ENCODE measurements around the gene GADD45G. TPM values are rescaled to one million over a fixed set of nuclear protein-coding genes. Genes with fewer than 3 reads are reported as not detected.

Gene GADD45G
- total RNA-seq, 1 experiment from 2014 or later: 7.7 TPM

DNA sequence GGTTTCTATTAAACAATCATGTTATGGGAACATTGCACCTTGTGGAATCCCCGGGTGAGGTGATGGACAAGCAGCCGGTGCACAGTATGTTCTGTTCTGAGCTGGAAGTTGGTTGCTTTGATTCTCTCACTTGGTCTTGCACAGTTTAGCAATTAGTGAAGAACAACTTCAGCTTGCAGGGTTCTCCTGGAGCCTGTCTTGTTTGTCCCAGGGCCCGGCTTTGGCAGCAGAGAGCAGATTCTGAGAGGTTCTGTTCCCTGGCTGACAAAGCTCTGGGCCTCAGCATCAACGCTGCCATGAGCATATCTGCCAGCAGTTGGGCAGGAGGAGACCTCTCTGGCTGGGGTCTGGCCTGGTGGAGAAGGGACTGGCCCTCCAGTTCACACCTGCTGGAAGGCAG, 16.9 kb downstream of the GADD45G start:
- Histone ChIP-seq H2BK12ac (ENCODE audit: insufficient read length, low read depth, low read length) (no peak overlapping the region), H4K20me1 (ENCODE audit: control insufficient read depth, insufficient read depth, insufficient read length) (no peaks in the 10 kb centered on the region), H3K27me3 (ENCODE audit: insufficient read depth, low read length) (no peaks in the 10 kb centered on the region), H3K4ac (ENCODE audit: low read depth, low read length) (no peak overlapping the region), H3K9me3 (ENCODE audit: control insufficient read depth, low read depth, low read length) (no peaks in the 10 kb centered on the region), H3K56ac (ENCODE audit: insufficient read length, low read depth, low read length) (no peak overlapping the region), H3K23me2 (ENCODE audit: insufficient read length, low read depth, low read length, poor library complexity, severe bottlenecking) (no peaks in the 10 kb centered on the region), H4K8ac (replicated peaks; ENCODE audit: insufficient read length, low read depth, low read length) (no peak overlapping the region), H4K5ac (ENCODE audit: insufficient read length, low read depth, low read length) (no peak overlapping the region), H2BK15ac (ENCODE audit: low read depth, low read length) (no peak overlapping the region), H3T11ph (ENCODE audit: low read length) (no peak overlapping the region), H2AFZ (ENCODE audit: low read length) (no peak overlapping the region), H3K18ac (ENCODE audit: insufficient read length, low read depth, low read length) (no peak overlapping the region), H3K79me2 (ENCODE audit: insufficient read depth, low read length) (no peaks in the 10 kb centered on the region), H3K27ac (ENCODE audit: insufficient read length, low read depth, low read length) (no peak overlapping the region), H2BK20ac (ENCODE audit: low read depth, low read length, poor library complexity, severe bottlenecking) (no peak overlapping the region), H3K4me2 (ENCODE audit: insufficient read depth, insufficient read length, low read length) (no peak overlapping the region), H3K9ac (ENCODE audit: extremely low read depth, insufficient read length, low read length) (no peak overlapping the region), H2BK5ac (ENCODE audit: insufficient read length, low read length) (no peak overlapping the region), H2AK5ac (ENCODE audit: insufficient read length, low read length) (no peak overlapping the region), H3K14ac (ENCODE audit: insufficient read depth, low read length) (no peak overlapping the region), H3K4me1 (ENCODE audit: insufficient read depth, low read length) (peaks cover 4% of the 10 kb centered on the region; the same call in 1 of the 2 replicates), H2BK120ac (ENCODE audit: low read depth, low read length, poor library complexity, severe bottlenecking) (no peak overlapping the region), H4K91ac (ENCODE audit: insufficient read length, low read depth, low read length) (no peak overlapping the region), H3K23ac (ENCODE audit: insufficient read length, low read depth, low read length) (no peak overlapping the region), H3K79me1 (ENCODE audit: insufficient read depth, low read depth, low read length, poor library complexity, severe bottlenecking) (no peaks in the 10 kb centered on the region)
- peaks cover 39 to 45% of the 10 kb centered on the region in 2 experiments for H3K4me1 Mint-ChIP-seq
- H3K27me3 Mint-ChIP-seq (ENCODE audit: low read depth): peaks cover 14% of the 10 kb centered on the region
- TF ChIP-seq, protein P1, sequence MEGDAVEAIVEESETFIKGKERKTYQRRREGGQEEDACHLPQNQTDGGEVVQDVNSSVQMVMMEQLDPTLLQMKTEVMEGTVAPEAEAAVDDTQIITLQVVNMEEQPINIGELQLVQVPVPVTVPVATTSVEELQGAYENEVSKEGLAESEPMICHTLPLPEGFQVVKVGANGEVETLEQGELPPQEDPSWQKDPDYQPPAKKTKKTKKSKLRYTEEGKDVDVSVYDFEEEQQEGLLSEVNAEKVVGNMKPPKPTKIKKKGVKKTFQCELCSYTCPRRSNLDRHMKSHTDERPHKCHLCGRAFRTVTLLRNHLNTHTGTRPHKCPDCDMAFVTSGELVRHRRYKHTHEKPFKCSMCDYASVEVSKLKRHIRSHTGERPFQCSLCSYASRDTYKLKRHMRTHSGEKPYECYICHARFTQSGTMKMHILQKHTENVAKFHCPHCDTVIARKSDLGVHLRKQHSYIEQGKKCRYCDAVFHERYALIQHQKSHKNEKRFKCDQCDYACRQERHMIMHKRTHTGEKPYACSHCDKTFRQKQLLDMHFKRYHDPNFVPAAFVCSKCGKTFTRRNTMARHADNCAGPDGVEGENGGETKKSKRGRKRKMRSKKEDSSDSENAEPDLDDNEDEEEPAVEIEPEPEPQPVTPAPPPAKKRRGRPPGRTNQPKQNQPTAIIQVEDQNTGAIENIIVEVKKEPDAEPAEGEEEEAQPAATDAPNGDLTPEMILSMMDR (conservative IDR thresholded peaks at IDR 0.05): no peak
- H3K4me3 Mint-ChIP-seq: no peak overlapping the region
- no peak overlapping the region for H3K27ac Mint-ChIP-seq
- H3K9me3 Mint-ChIP-seq: no peaks in the 10 kb centered on the region
- WGBS (ENCODE audit: extremely low coverage, insufficient read length, low lambda C conversion rate): no CpG with 5 or more reads among the region's 4 CpGs
- no peaks in the 10 kb centered on the region for H3K36me3 Mint-ChIP-seq (ENCODE audit: insufficient read depth in 1 of 3, low read depth in 3 of 3)
- no peak for DNase-seq
